ENCODE results near the gene HSPB6.

The HSPB6 gene

GRCh38 chr19:35744430-35745327, 12.2 kb downstream of the HSPB6 start:
- DNase-seq (ENCODE audit: low read depth) = peak; percentile 92

- no peak for DNase-seq (ENCODE audit: low read depth)
Observed at GRCh38 chr19:35743640-35744429, 13.0 kb downstream of the HSPB6 start.

- peak; percentile 72 for DNase-seq (ENCODE audit: low read depth)
Observed at GRCh38 chr19:35742121-35742724, 14.6 kb downstream of the HSPB6 start, which contains the start of gene IGFLR1. Gene IGFLR1 (minus strand): TSS chr19:35742452. CDS start chr19:35741180, 1,272 bp downstream.

- DNase-seq (ENCODE audit: low read depth) = no peak
Observed at GRCh38 chr19:35741203-35741515, 15.7 kb downstream of the HSPB6 start.

- peak; percentile 93 for DNase-seq (ENCODE audit: low read depth)
Observed at GRCh38 chr19:35740423-35741202, 16.2 kb downstream of the HSPB6 start.

- DNase-seq (ENCODE audit: low read depth) = no peak
Observed at GRCh38 chr19:35740108-35740422, 16.8 kb downstream of the HSPB6 start.

- no peak for DNase-seq (ENCODE audit: low read depth)
Observed at GRCh38 chr19:35739275-35740107, 17.3 kb downstream of the HSPB6 start.

GRCh38 chr19:35738887-35739229, 18.0 kb downstream of the HSPB6 start:
- no peak for DNase-seq (ENCODE audit: low read depth)

- no peak for DNase-seq (ENCODE audit: low read depth)
Observed at GRCh38 chr19:35738021-35738886, 18.6 kb downstream of the HSPB6 start.

GRCh38 chr19:35736913-35737886, 19.6 kb downstream of the HSPB6 start:
- no peak for DNase-seq (ENCODE audit: low read depth)

GRCh38 chr19:35734889-35735288, 21.9 kb downstream of the HSPB6 start:
- no peak for DNase-seq (ENCODE audit: low read depth)

GRCh38 chr19:35734273-35734672, 22.6 kb downstream of the HSPB6 start:
- no peak for DNase-seq (ENCODE audit: low read depth)

GRCh38 chr19:35733180-35734125, 23.4 kb downstream of the HSPB6 start:
- no peak for DNase-seq (ENCODE audit: low read depth)

GRCh38 chr19:35732540-35733179, 24.2 kb downstream of the HSPB6 start:
- no peak for DNase-seq (ENCODE audit: low read depth)

GRCh38 chr19:35731779-35732405, 24.9 kb downstream of the HSPB6 start:
- DNase-seq (ENCODE audit: low read depth) = no peak

- no peak for DNase-seq (ENCODE audit: low read depth)
Observed at GRCh38 chr19:35731353-35731752, 25.5 kb downstream of the HSPB6 start.

- DNase-seq (ENCODE audit: low read depth) = no peak
Observed at GRCh38 chr19:35730326-35730725, 26.5 kb downstream of the HSPB6 start.

All from activated T-cell treated with anti-CD3 and anti-CD28 coated beads for 24 hours (primary cell).